ENCODE results near the gene ARHGEF37. TPM values are rescaled to one million over a fixed set of nuclear protein-coding genes. Genes with fewer than 3 reads are reported as not detected.

Gene ARHGEF37
- total and polyA plus RNA-seq, 2 of the 8 experiments (the other 6 are each of a cell fraction or from before 2014, with no cell fraction given): 0.21 to 0.48 TPM

DNA sequence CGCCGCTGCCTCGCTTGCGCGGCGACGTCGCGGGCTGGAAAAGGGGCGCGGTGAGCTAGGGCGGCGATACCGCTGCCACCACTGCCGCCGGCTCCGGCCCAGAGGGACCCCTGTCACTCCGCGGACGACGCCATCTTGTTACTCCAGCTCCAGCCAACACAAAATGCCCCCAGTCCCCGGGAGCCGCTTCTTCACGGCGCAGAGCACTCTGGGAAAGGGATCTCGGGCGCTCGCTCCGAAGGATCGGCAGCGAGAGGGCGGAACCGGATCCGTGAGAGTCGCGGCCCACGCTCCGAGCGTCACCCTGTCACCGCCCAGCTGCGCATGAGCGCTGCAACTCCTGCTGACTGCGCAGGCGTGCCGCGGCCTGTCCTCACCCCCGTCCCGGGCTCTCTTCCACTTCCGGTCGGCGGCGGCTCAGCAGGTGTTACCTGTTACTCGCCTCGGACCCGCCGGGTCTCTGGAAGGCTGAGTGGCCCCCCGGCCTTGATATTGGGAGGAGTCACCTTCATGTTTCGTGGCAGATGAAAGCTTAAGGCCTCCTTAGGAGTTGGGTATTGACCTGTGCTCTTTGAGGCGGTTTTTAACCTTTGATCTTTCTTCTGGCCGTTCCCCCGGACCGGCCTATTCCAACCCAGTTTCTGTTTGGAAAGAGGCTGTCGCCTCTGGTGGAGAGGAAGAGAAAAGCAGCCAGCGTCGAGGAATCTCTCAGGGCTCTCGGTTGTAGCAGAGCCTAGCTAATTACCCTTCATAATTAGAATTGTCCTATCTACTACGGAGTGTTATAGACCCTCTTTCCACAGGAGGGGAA, 29.9 kb upstream of the ARHGEF37 start, which contains the start of gene CSNK1A1 (continued):
- TF ChIP-seq HDAC6 (IDR thresholded peaks at IDR 0.05; ENCODE audit: low read depth, low read length) (no peak), EGR1 (IDR thresholded peaks at IDR 0.05; ENCODE audit: borderline replicate concordance, low read depth, low read length) (peak; percentile 39; the same call in 1 of the 2 replicates), CTBP2 (IDR thresholded peaks at IDR 0.05; ENCODE audit: borderline replicate concordance, insufficient read depth, insufficient read length, low read length) (no peak), YY1 (IDR thresholded peaks at IDR 0.05; ENCODE audit: low read depth, low read length) (peak; percentile 97), PHF8 (conservative IDR thresholded peaks at IDR 0.05; ENCODE audit: low read depth, low read length) (peak; percentile 74), POLR2AphosphoS5 (IDR thresholded peaks at IDR 0.05; ENCODE audit: low read depth, low read length) (peak; percentile 77), KDM5A (IDR thresholded peaks at IDR 0.05; ENCODE audit: low read length) (0 out of 2 replicates have a peak, but pooled peaks have one; percentile 38), RAD21 (IDR thresholded peaks at IDR 0.05 in 1 of 2, conservative IDR thresholded peaks at IDR 0.05 in 1 of 2; ENCODE audit: low read depth in 2 of 2, low read length in 2 of 2) (peak; percentile 57 to 58), SAP30 (IDR thresholded peaks at IDR 0.05; ENCODE audit: insufficient read depth, insufficient replicate concordance, low read length) (no peak), NRF1 (IDR thresholded peaks at IDR 0.05; ENCODE audit: low read depth, low read length) (peak; percentile 93), BRCA1 (IDR thresholded peaks at IDR 0.05; ENCODE audit: low read depth, low read length) (no peak), TAF1 (IDR thresholded peaks at IDR 0.05; ENCODE audit: low read depth, low read length) (peak; percentile 94)
- TF ChIP-seq, protein P1, sequence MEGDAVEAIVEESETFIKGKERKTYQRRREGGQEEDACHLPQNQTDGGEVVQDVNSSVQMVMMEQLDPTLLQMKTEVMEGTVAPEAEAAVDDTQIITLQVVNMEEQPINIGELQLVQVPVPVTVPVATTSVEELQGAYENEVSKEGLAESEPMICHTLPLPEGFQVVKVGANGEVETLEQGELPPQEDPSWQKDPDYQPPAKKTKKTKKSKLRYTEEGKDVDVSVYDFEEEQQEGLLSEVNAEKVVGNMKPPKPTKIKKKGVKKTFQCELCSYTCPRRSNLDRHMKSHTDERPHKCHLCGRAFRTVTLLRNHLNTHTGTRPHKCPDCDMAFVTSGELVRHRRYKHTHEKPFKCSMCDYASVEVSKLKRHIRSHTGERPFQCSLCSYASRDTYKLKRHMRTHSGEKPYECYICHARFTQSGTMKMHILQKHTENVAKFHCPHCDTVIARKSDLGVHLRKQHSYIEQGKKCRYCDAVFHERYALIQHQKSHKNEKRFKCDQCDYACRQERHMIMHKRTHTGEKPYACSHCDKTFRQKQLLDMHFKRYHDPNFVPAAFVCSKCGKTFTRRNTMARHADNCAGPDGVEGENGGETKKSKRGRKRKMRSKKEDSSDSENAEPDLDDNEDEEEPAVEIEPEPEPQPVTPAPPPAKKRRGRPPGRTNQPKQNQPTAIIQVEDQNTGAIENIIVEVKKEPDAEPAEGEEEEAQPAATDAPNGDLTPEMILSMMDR (IDR thresholded peaks at IDR 0.05; ENCODE audit: control extremely low read depth in 1 of 3, insufficient read depth in 1 of 3, low read depth in 1 of 3, low read length in 3 of 3): peak; percentile 41 to 62 (median 44); a peak in 3 of 4 replicates
